ENCODE data around the gene NR4A1.
A peak's percentile ranks its signal among the peaks of the same experiment; 100 is the strongest.

Gene NR4A1

GRCh38 chr12:52058631-52059361 is 7.6 kb downstream of the NR4A1 start:
- DNase-seq (ENCODE audit: low spot score), result no peak

GRCh38 chr12:52059582-52060497 is 8.6 kb downstream of the NR4A1 start:
- no peak for DNase-seq (ENCODE audit: low spot score)

- no peak for DNase-seq (ENCODE audit: low spot score)
Observed at GRCh38 chr12:52060498-52061177, 9.4 kb downstream of the NR4A1 start.

- no peak for DNase-seq (ENCODE audit: low spot score)
Observed at GRCh38 chr12:52061470-52062166, 10.4 kb downstream of the NR4A1 start.

- DNase-seq (ENCODE audit: low spot score), result no peak
Observed at GRCh38 chr12:52062167-52063081, 11.2 kb downstream of the NR4A1 start.

- DNase-seq (ENCODE audit: low spot score), result no peak
Observed at GRCh38 chr12:52063082-52063924, 12.1 kb downstream of the NR4A1 start.

GRCh38 chr12:52063981-52064649 is 12.9 kb downstream of the NR4A1 start:
- no peak for DNase-seq (ENCODE audit: low spot score)

GRCh38 chr12:52066346-52067080 is 15.3 kb downstream of the NR4A1 start:
- DNase-seq (ENCODE audit: low spot score), result no peak

- no peak for DNase-seq (ENCODE audit: low spot score)
Observed at GRCh38 chr12:52067081-52067374, 15.8 kb downstream of the NR4A1 start.

- DNase-seq (ENCODE audit: low spot score), result peak; percentile 94
Observed at GRCh38 chr12:52069327-52070184, 18.3 kb downstream of the NR4A1 start, which contains the start of gene ATG101. ATG101 (plus strand) TSS chr12:52069978; CDS start chr12:52073651, 3,673 bp downstream.

GRCh38 chr12:52070185-52070925 is 19.1 kb downstream of the NR4A1 start:
- no peak for DNase-seq (ENCODE audit: low spot score)

GRCh38 chr12:52073531-52074381 is 22.5 kb downstream of the NR4A1 start:
- DNase-seq (ENCODE audit: low spot score), result no peak

GRCh38 chr12:52074971-52075724 is 23.9 kb downstream of the NR4A1 start:
- DNase-seq (ENCODE audit: low spot score), result no peak

- DNase-seq (ENCODE audit: low spot score), result no peak
Observed at GRCh38 chr12:52076811-52077210, 25.6 kb downstream of the NR4A1 start.

GRCh38 chr12:52078276-52078675 is 27.0 kb downstream of the NR4A1 start:
- DNase-seq (ENCODE audit: low spot score), result no peak
